Stimulated activated CD4-positive, alpha-beta T cell treated with anti-CD3 and anti-CD28 coated beads, Interleukin-1b, Interleukin-23, amount 100 ng/mL, for 24 hours (primary cell): ENCODE measurements around the gene SPATA25.
"Not testable (repeated sequence)": the region's sequence is repeated elsewhere in the genome, so short reads cannot be mapped to it uniquely, and the experiment has no call there.

Experiments
- DNase-seq, 4 experiments: peaks; one replicate each; pipeline ENCODE4 v3.0.0-alpha.2; 2020; ENCODE audit warnings: low read depth in 4 of 4, low spot score in 1 of 4

SPATA25 gene

DNA sequence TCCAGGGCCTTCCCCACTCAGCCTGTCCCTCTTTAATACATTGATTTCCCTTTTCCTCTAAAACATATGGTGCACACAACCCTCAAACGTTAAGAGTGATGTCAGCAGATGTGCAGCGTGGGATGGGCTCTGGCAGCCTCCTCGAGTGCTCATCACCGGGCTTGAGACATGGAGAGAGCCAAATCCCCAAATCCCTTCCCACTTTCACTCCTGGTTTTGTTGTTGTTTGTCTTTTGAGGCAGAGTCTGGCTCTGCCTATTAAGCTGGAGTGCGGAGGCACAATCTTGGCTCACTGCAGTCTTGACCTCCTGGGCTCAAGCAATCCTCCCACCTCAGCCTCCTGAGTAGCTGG lies 30.3 kb upstream of the SPATA25 start:
- DNase-seq: no peak

DNA sequence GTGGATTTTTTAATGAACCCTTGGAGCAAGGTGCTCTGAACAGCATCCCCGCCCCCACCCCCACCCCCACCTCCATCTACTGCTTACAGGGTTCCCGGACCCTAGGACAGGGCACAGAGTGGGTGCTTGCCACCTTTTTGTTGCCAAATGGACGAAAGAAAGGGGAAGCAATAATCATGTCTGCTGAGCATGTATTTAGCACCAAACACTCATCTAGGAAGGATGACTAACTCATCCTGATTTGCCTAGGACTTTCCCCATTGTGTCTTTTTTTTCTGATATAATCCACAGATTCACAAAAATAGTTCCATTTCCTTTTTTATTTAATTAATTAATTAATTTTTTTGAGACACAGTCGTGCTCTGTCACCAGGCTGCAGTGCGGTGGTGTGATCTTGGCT lies 25.7 kb upstream of the SPATA25 start:
- DNase-seq: no peak

- DNase-seq: no peak
Measured at GRCh38 chr20:45912344-45912682, 24.9 kb upstream of the SPATA25 start.

GRCh38 chr20:45911486-45912343 lies 24.3 kb upstream of the SPATA25 start, which contains the start of gene PLTP:
Gene PLTP, minus strand, starts transcription at chr20:45912155. Its CDS starts 703 bp downstream, at chr20:45911452.
- DNase-seq: no peak

- peak; percentile 82 to 93 (median 86) for DNase-seq
Measured at GRCh38 chr20:45910670-45911485, 23.5 kb upstream of the SPATA25 start.

GRCh38 chr20:45909817-45910669 lies 22.6 kb upstream of the SPATA25 start:
- DNase-seq: no peak

GRCh38 chr20:45909336-45909808 lies 21.9 kb upstream of the SPATA25 start:
- no peak for DNase-seq

- no peak for DNase-seq
Measured at GRCh38 chr20:45908084-45908483, 20.7 kb upstream of the SPATA25 start.

- DNase-seq: no peak
Measured at GRCh38 chr20:45907219-45907948, 20.0 kb upstream of the SPATA25 start.

DNA sequence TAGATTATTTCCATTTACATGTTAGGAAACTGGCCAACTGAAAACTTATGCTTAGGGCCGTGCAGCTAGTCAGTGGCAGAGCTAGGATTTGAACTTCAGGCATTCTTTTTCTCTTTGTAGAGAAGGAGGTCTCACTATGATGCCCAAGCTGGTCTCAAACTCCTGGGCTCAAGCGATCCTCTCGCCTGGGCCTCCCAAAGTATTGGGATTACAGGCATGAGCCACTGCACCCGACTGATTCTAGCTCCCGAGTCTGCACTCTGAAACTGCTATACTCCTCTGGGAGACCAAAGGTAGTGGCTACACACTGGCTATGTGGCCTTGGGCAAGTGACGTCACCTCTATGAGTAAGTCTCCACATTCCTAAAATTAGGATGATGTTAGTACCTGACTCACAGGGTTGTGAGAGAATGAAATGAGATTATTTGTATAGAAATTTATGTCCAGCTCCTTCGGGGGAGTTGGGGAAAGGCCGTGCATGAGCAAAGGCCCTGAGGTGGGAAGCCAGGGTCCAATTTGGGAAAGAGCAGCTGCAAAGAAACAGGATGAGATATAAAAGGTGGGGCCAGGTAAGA lies 18.2 kb upstream of the SPATA25 start:
- no peak for DNase-seq

GRCh38 chr20:45904583-45905504 lies 17.4 kb upstream of the SPATA25 start:
- DNase-seq: no peak

DNA sequence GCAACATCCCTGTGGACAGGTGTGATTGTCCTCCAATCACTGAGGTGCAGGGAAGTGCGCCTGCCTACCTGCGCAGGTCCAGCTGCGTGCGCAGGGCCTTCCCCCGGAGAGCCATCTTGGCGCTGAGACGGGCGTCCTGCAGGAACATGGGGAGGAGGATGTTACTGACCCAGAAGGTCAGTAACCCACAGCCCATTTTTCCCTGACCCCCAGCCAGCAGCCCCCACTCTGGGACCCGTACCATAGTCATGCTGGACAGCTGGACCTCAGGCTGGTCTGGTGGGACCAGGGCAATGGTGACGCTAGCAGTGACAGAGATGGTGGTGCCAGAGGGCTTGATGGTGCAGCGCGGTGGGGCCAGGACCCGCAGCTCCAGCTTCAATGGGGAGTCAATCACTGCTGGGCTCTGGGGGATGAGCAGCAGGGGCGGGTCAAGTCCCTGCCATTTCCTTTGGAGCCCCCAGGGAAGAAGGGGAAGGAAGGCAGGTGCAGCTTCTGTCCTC lies 14.8 kb upstream of the SPATA25 start:
- DNase-seq: no peak

- DNase-seq: not testable (repeated sequence)
Measured at GRCh38 chr20:45901332-45901731, 13.9 kb upstream of the SPATA25 start.

GRCh38 chr20:45899046-45899835 lies 11.8 kb upstream of the SPATA25 start:
- DNase-seq: no peak

DNA sequence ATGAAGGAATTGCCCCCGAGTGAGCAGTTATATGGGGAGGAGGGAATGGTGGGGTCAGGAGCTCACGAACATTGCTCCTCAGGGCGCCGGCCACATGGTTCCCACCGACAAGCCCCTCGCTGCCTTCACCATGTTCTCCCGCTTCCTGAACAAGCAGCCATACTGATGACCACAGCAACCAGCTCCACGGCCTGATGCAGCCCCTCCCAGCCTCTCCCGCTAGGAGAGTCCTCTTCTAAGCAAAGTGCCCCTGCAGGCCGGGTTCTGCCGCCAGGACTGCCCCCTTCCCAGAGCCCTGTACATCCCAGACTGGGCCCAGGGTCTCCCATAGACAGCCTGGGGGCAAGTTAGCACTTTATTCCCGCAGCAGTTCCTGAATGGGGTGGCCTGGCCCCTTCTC lies 10.9 kb upstream of the SPATA25 start:
- DNase-seq: no peak

DNA sequence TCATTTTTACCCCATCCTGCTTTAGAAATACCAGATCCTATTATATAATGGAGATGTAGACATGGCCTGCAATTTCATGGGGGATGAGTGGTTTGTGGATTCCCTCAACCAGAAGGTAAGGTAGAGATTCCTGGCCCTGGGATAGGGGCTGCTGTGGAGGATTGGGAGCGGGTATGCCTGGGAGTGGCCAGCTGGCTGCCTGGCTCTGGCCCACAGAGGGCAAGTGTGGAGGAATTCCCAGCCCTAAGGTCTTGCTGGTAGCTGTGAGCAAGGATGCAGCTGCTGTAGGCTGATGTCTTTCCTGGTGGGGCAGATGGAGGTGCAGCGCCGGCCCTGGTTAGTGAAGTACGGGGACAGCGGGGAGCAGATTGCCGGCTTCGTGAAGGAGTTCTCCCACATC lies 10.3 kb upstream of the SPATA25 start:
- no peak for DNase-seq

DNA sequence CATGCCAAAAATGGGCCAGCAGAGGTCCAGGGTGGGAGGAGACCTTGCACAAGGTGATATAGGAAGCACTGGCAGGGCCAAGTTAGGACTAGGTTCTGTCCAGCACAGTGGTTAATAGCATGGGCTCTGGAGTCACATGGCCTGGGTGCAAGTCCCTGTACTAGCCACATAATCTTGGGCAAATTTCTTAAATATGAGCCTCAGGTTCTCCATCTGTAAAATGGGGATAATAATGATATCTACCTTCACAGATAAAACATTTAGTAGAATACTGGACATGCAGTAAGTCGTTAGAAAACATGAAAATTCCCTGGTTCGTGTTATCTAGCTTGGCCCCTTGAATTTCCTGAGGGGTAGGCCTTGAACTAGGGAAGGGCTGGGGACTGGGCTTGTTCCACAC lies 9.9 kb upstream of the SPATA25 start:
- DNase-seq: no peak

DNA sequence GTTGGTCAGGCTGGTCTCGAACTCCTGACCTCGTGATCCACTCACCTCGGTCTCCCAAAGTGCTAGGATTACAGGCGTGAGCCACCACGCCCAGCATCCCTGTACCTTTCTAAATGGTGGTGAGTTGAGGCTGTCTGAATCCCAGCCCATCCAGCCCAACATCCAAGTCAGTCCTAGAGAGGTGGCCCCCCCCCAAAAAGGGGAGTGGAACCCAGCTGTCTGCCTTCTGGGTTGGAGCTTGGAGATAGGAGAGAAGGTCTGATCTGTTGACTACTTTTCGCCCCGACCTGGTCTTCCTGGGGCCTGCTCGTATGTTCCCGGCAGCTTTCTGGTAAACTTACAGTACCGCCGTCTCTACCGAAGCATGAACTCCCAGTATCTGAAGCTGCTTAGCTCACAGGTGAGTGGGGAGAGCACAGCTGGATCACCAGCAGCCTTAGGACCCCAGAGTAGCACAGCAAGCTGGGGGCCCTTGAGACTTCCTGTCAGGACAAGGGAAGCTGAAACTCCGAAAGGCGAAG lies 9.3 kb upstream of the SPATA25 start:
- DNase-seq: no peak
